ENCODE results near the gene ASAH2B.

ASAH2B gene

GRCh38 chr10:50799595-50799994 lies 59.9 kb downstream of the ASAH2B start:
- no peaks in the 10 kb centered on the region for H3K27me3 ChIP-seq (ENCODE audit: insufficient read depth, low read length)
- 0 out of 2 replicates have a peak, but pooled peaks cover 4% of the 10 kb centered on the region for H3K4me1 ChIP-seq (ENCODE audit: insufficient read depth, low read length)
- 82% methylated on average over 1 of the region's 1 CpG for WGBS
- H3K9ac ChIP-seq (ENCODE audit: low read depth, low read length): no peak overlapping the region
- H3K9me3 ChIP-seq (ENCODE audit: insufficient read depth, low read depth, low read length): no peaks in the 10 kb centered on the region
- H3K4me3 ChIP-seq (ENCODE audit: low read length): no peak overlapping the region
- no peaks in the 10 kb centered on the region for H3K36me3 ChIP-seq (ENCODE audit: insufficient read depth, low read length)
- H3K27ac ChIP-seq (ENCODE audit: low read depth, low read length): no peak overlapping the region

GRCh38 chr10:50805981-50806622 lies 66.4 kb downstream of the ASAH2B start:
- H3K9me3 ChIP-seq (ENCODE audit: insufficient read depth, low read depth, low read length): no peaks in the 10 kb centered on the region
- no peak overlapping the region for H3K27ac ChIP-seq (ENCODE audit: low read depth, low read length)
- H3K36me3 ChIP-seq (ENCODE audit: insufficient read depth, low read length): no peaks in the 10 kb centered on the region
- 86% methylated on average over 1 of the region's 2 CpGs for WGBS
- no peak overlapping the region for H3K9ac ChIP-seq (ENCODE audit: low read depth, low read length)
- H3K27me3 ChIP-seq (ENCODE audit: insufficient read depth, low read length): no peaks in the 10 kb centered on the region
- H3K4me3 ChIP-seq (ENCODE audit: low read length): no peak overlapping the region
- peaks cover 31% of the 10 kb centered on the region for H3K4me1 ChIP-seq (ENCODE audit: insufficient read depth, low read length)

DNA sequence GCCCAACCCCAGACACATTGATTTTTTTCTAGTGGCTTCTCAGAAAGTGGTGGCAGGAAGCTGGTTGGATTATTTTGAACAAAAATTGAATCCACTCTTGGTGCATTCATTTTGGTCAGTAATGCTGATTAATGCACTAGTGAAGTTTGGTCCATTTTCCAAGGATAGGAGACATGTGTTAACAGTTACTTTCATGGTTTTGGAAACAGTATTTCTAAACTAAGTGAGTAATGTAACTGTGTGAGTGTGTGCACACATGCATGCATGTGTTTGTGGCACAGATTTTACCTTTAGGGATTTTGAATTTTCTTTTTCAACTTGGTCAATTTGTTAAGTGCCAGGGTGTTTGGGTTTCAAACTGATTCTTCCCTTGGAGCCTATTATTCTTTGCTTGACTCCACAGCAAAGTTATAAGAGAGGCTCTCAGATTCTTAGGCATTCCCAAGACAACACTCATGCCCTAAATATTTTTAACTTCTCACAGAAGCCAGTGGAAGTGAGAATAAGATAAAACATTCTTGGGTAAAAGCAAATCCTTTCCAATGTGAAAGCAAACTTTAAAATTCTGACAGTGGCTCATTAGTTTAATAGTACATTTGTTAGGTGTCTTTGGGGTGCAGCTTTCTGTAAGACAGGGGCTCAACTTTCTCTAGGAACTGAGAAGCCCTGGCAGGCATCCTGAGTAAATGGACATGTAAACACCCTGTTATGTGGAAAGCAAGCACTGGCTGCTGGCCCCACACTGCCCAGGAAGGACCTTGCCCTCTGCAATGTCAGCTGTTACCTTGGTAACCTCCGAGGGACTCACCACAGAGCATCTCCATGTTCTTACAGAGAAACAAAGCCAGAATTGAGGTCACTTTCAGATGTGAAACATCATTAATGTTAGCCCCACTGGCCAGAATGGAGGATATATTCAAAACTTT lies 68.4 kb downstream of the ASAH2B start:
- H3K9ac ChIP-seq (ENCODE audit: low read depth, low read length): peak overlapping the region; percentile 19; the same call in 1 of the 2 replicates
- H3K4me3 ChIP-seq (ENCODE audit: low read length): no peak overlapping the region
- no peaks in the 10 kb centered on the region for H3K36me3 ChIP-seq (ENCODE audit: insufficient read depth, low read length)
- no peaks in the 10 kb centered on the region for H3K27me3 ChIP-seq (ENCODE audit: insufficient read depth, low read length)
- no peak overlapping the region for H3K27ac ChIP-seq (ENCODE audit: low read depth, low read length)
- no peaks in the 10 kb centered on the region for H3K9me3 ChIP-seq (ENCODE audit: insufficient read depth, low read depth, low read length)
- 74% methylated on average over 1 of the region's 1 CpG for WGBS
- H3K4me1 ChIP-seq (ENCODE audit: insufficient read depth, low read length): peaks cover 31% of the 10 kb centered on the region
